Measurements from ENCODE around the gene OVCA2. TPM values are rescaled to one million over a fixed set of nuclear protein-coding genes. Genes with fewer than 3 reads are reported as not detected.

Gene OVCA2
- total RNA-seq, result 10 to 100 TPM; 43.2 to 45.4 TPM

- H3K9me3 Mint-ChIP-seq, result no peaks in the 10 kb centered on the region
- peaks cover 22% of the 10 kb centered on the region for H3K4me1 Mint-ChIP-seq
- ChIA-PET POLR2A (interaction anchor here (0.9 to 3.0 kb wide), 4 partner anchors 12 to 325 kb away, joined by 3 to 10 read pairs (median 4); partner anchors contain the start of genes DPH1 and RTN4RL1), CTCF (interaction anchor here (0.7 kb wide), 1 partner anchor 27 kb away, joined by 3 read pairs; no protein-coding TSS in a partner anchor)
- peaks cover 25% of the 10 kb centered on the region for H3K36me3 Mint-ChIP-seq (ENCODE audit: low read depth)
- peak within 1 kb of the TSS; percentile 92 for H3K27ac Mint-ChIP-seq
- peak within 1 kb of the TSS; percentile 97 for H3K4me3 Mint-ChIP-seq
- peak; percentile 98 for DNase-seq
- no peaks in the 10 kb centered on the region for H3K27me3 Mint-ChIP-seq
These were observed at the start of gene OVCA2 for GRCh38 chr17:2041561-2042389. OVCA2 (plus strand) TSS chr17:2042022; CDS start chr17:2042048, 26 bp downstream.

- no peaks in the 10 kb centered on the region for H3K36me3 Mint-ChIP-seq (ENCODE audit: low read depth)
- no peaks in the 10 kb centered on the region for H3K4me1 Mint-ChIP-seq
- H3K4me3 Mint-ChIP-seq, result no peak overlapping the region
- no peak overlapping the region for H3K27ac Mint-ChIP-seq
- CTCF ChIA-PET, result no interaction called here
- POLR2A ChIA-PET, result no interaction called here
- DNase-seq, result no peak
- no peaks in the 10 kb centered on the region for H3K9me3 Mint-ChIP-seq
- H3K27me3 Mint-ChIP-seq, result peaks cover 33% of the 10 kb centered on the region
These were observed 49.3 kb upstream of the OVCA2 start for GRCh38 chr17:1992541-1992940.

- Mint-ChIP-seq H3K27me3 (peaks cover 35% of the 10 kb centered on the region), H3K4me1 (peaks cover 3% of the 10 kb centered on the region), H3K4me3 (no peak overlapping the region), H3K27ac (no peak overlapping the region), H3K36me3 (ENCODE audit: low read depth) (no peaks in the 10 kb centered on the region), H3K9me3 (no peaks in the 10 kb centered on the region)
- POLR2A ChIA-PET, result no interaction called here
- CTCF ChIA-PET, result no interaction called here
- DNase-seq, result no peak
These were observed 47.1 kb upstream of the OVCA2 start for GRCh38 chr17:1994707-1995106.

- Mint-ChIP-seq H3K36me3 (ENCODE audit: low read depth) (no peaks in the 10 kb centered on the region), H3K9me3 (no peaks in the 10 kb centered on the region), H3K4me3 (no peak overlapping the region), H3K4me1 (peaks cover 3% of the 10 kb centered on the region), H3K27me3 (peaks cover 36% of the 10 kb centered on the region), H3K27ac (no peak overlapping the region)
- DNase-seq, result no peak
- CTCF ChIA-PET, result no interaction called here
- POLR2A ChIA-PET, result no interaction called here
These were observed 46.4 kb upstream of the OVCA2 start for GRCh38 chr17:1995321-1995892.

GRCh38 chr17:1995907-1996799 lies 45.7 kb upstream of the OVCA2 start:
- POLR2A ChIA-PET, result no interaction called here

GRCh38 chr17:1996800-1997288 lies 45.0 kb upstream of the OVCA2 start:
- no peaks in the 10 kb centered on the region for H3K36me3 Mint-ChIP-seq (ENCODE audit: low read depth)
- CTCF ChIA-PET, result no interaction called here
- H3K4me3 Mint-ChIP-seq, result no peak overlapping the region
- H3K27me3 Mint-ChIP-seq, result peaks cover 29% of the 10 kb centered on the region
- H3K27ac Mint-ChIP-seq, result no peak overlapping the region
- no peak for DNase-seq
- H3K9me3 Mint-ChIP-seq, result no peaks in the 10 kb centered on the region
- POLR2A ChIA-PET, result no interaction called here
- peaks cover 3% of the 10 kb centered on the region for H3K4me1 Mint-ChIP-seq

More at GRCh38 chr17:1995907-1996799, 45.7 kb upstream of the OVCA2 start:
- H3K4me1 Mint-ChIP-seq, result peaks cover 3% of the 10 kb centered on the region
- CTCF ChIA-PET, result no interaction called here
- H3K4me3 Mint-ChIP-seq, result no peak overlapping the region
- H3K27ac Mint-ChIP-seq, result no peak overlapping the region
- no peak for DNase-seq
- H3K27me3 Mint-ChIP-seq, result peaks cover 31% of the 10 kb centered on the region
- H3K36me3 Mint-ChIP-seq (ENCODE audit: low read depth), result no peaks in the 10 kb centered on the region
- H3K9me3 Mint-ChIP-seq, result no peaks in the 10 kb centered on the region

GRCh38 chr17:1997289-1997926 lies 44.4 kb upstream of the OVCA2 start:
- Mint-ChIP-seq H3K27me3 (peaks cover 29% of the 10 kb centered on the region), H3K27ac (no peak overlapping the region), H3K36me3 (ENCODE audit: low read depth) (no peaks in the 10 kb centered on the region), H3K9me3 (no peaks in the 10 kb centered on the region), H3K4me1 (peaks cover 3% of the 10 kb centered on the region), H3K4me3 (no peak overlapping the region)
- ChIA-PET CTCF (no interaction called here), POLR2A (no interaction called here)
- no peak for DNase-seq

- no peaks in the 10 kb centered on the region for H3K9me3 Mint-ChIP-seq
- H3K4me3 Mint-ChIP-seq, result no peak overlapping the region
- peaks cover 3% of the 10 kb centered on the region for H3K4me1 Mint-ChIP-seq
- ChIA-PET CTCF (no interaction called here), POLR2A (no interaction called here)
- H3K27me3 Mint-ChIP-seq, result peaks cover 29% of the 10 kb centered on the region
- no peak for DNase-seq
- H3K27ac Mint-ChIP-seq, result no peak overlapping the region
- no peaks in the 10 kb centered on the region for H3K36me3 Mint-ChIP-seq (ENCODE audit: low read depth)
These were observed 43.7 kb upstream of the OVCA2 start for GRCh38 chr17:1997927-1998742.

GRCh38 chr17:1999557-2000251 lies 42.1 kb upstream of the OVCA2 start:
- Mint-ChIP-seq H3K27ac (no peak overlapping the region), H3K36me3 (ENCODE audit: low read depth) (no peaks in the 10 kb centered on the region), H3K27me3 (peaks cover 29% of the 10 kb centered on the region), H3K9me3 (no peaks in the 10 kb centered on the region), H3K4me1 (peaks cover 3% of the 10 kb centered on the region), H3K4me3 (no peak overlapping the region)
- CTCF ChIA-PET, result no interaction called here
- no peak for DNase-seq
- POLR2A ChIA-PET, result interaction anchor here (0.6 kb wide), 1 partner anchor 90 kb away, joined by 3 read pairs; no protein-coding TSS in a partner anchor

- no peaks in the 10 kb centered on the region for H3K36me3 Mint-ChIP-seq (ENCODE audit: low read depth)
- H3K4me1 Mint-ChIP-seq, result peaks cover 3% of the 10 kb centered on the region
- H3K9me3 Mint-ChIP-seq, result no peaks in the 10 kb centered on the region
- no peak overlapping the region for H3K4me3 Mint-ChIP-seq
- ChIA-PET POLR2A (no interaction called here), CTCF (no interaction called here)
- peaks cover 10% of the 10 kb centered on the region for H3K27me3 Mint-ChIP-seq
- DNase-seq, result no peak
- H3K27ac Mint-ChIP-seq, result no peak overlapping the region
These were observed 39.0 kb upstream of the OVCA2 start for GRCh38 chr17:2002767-2003329.

- peaks cover 10% of the 10 kb centered on the region for H3K27me3 Mint-ChIP-seq
These were observed 38.3 kb upstream of the OVCA2 start for GRCh38 chr17:2003525-2003924.

More at GRCh38 chr17:2003525-2003924, 38.3 kb upstream of the OVCA2 start:
- H3K36me3 Mint-ChIP-seq (ENCODE audit: low read depth), result no peaks in the 10 kb centered on the region
- H3K27ac Mint-ChIP-seq, result no peak overlapping the region
- CTCF ChIA-PET, result no interaction called here
- no peak overlapping the region for H3K4me3 Mint-ChIP-seq
- POLR2A ChIA-PET, result no interaction called here
- no peak for DNase-seq
- H3K4me1 Mint-ChIP-seq, result peaks cover 3% of the 10 kb centered on the region
- H3K9me3 Mint-ChIP-seq, result no peaks in the 10 kb centered on the region
